ENCODE results near the gene CARS2.

- TF ChIP-seq CTCF (IDR thresholded peaks at IDR 0.05; ENCODE audit: low read depth, low read length) (no peak), POLR2A (IDR thresholded peaks at IDR 0.05; ENCODE audit: extremely low read depth, insufficient read length) (no peak)
- TF ChIP-seq, protein P1, sequence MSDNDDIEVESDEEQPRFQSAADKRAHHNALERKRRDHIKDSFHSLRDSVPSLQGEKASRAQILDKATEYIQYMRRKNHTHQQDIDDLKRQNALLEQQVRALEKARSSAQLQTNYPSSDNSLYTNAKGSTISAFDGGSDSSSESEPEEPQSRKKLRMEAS (IDR thresholded peaks at IDR 0.05; ENCODE audit: low read depth, low read length): no peak
These were observed 41.9 kb downstream of the CARS2 start for GRCh38 chr13:110664041-110664440.
